DND-41 (cell line): ENCODE results near the gene MPV17.

Source experiments
- ATAC-seq: fragments of 200-7000 bp; cut with Tn5 transposase; 3 replicates; pipeline ENCODE4 v1.9.1; 2021; ENCODE audit warnings: low read depth; ENCODE audit not compliant: insufficient read depth
- DNase-seq: peaks from one replicate; pipeline ENCODE4 v3.0.0-alpha.2; 2020
- H2AFZ ChIP-seq: 2 replicates; pipeline ENCODE4 v1.6.0; 2012; ENCODE audit warnings: low read depth, low read length
- H3K27ac ChIP-seq: 2 replicates; pipeline ENCODE4 v1.5.1; 2012; ENCODE audit warnings: low read length, inconsistent platforms
- H3K27me3 ChIP-seq: fragments of 200-600 bp; sonication (generic); 2 replicates; pipeline ENCODE4 v1.6.0; 2012; ENCODE audit warnings: low read length, mild to moderate bottlenecking, inconsistent platforms; ENCODE audit not compliant: insufficient read depth, poor library complexity
- H3K36me3 ChIP-seq: 2 replicates; pipeline ENCODE4 v1.5.1; 2012; ENCODE audit warnings: low read length, inconsistent platforms; ENCODE audit not compliant: insufficient read depth
- H3K4me1 ChIP-seq: 2 replicates; pipeline ENCODE4 v1.5.1; 2012; ENCODE audit warnings: mild to moderate bottlenecking, low read length; ENCODE audit not compliant: insufficient read depth
- H3K4me2 ChIP-seq: 2 replicates; pipeline ENCODE4 v1.6.0; 2012; ENCODE audit warnings: mild to moderate bottlenecking, moderate library complexity, low read length, inconsistent platforms; ENCODE audit not compliant: insufficient read depth
- H3K4me3 ChIP-seq, 2 experiments: fragments of 200-600 bp in 1 of 2; shearing (Covaris generic) in 1 of 2; 2 replicates each; pipeline ENCODE4 v1.5.1; 2012 to 2016; ENCODE audit warnings: inconsistent platforms in 2 of 2, low read length in 2 of 2, mild to moderate bottlenecking in 2 of 2, low read depth in 1 of 2, moderate library complexity in 1 of 2
- H3K79me2 ChIP-seq: 2 replicates; pipeline ENCODE4 v1.6.0; 2012; ENCODE audit warnings: low read length, inconsistent platforms; ENCODE audit not compliant: insufficient read depth
- H3K9ac ChIP-seq: 2 replicates; pipeline ENCODE4 v1.6.0; 2012; ENCODE audit warnings: low read depth, mild to moderate bottlenecking, inconsistent platforms, low read length, moderate library complexity
- H3K9me3 ChIP-seq: 2 replicates; pipeline ENCODE4 v1.5.1; 2012; ENCODE audit warnings: low read length, moderate library complexity, mild to moderate bottlenecking, inconsistent platforms; ENCODE audit not compliant: insufficient read depth, severe bottlenecking
- H4K20me1 ChIP-seq: 2 replicates; pipeline ENCODE4 v1.6.0; 2012; ENCODE audit warnings: low read length; ENCODE audit not compliant: insufficient read depth
- CTCF ChIP-seq: IDR thresholded peaks from 2 replicates; pipeline ENCODE4 v1.5.1; 2012; ENCODE audit warnings: borderline replicate concordance, low read length, moderate library complexity, mild to moderate bottlenecking; ENCODE audit not compliant: poor library complexity, severe bottlenecking; ENCODE audit errors: extremely low read depth
- EZH2 ChIP-seq: IDR thresholded peaks from 3 replicates; pipeline ENCODE4 v1.6.1; 2012; ENCODE audit warnings: borderline replicate concordance, low read depth, mild to moderate bottlenecking, moderate library complexity, low read length, inconsistent platforms; ENCODE audit not compliant: severe bottlenecking

MPV17 gene

GRCh38 chr2:27356382-27357181 lies 33.7 kb upstream of the MPV17 start, which contains the start of gene GTF3C2:
GTF3C2 (minus strand) TSS chr2:27356764; CDS start chr2:27343554, 13,210 bp downstream.
- peaks cover 15% of the 10 kb centered on the region; the same call in 1 of the 2 replicates for H4K20me1 ChIP-seq
- peak within 1 kb of the TSS; percentile 74 to 94 for H3K4me3 ChIP-seq
- H3K36me3 ChIP-seq, result peaks cover 6% of the 10 kb centered on the region
- peaks cover 33% of the 10 kb centered on the region for H3K4me1 ChIP-seq
- no peaks in the 10 kb centered on the region for H3K9me3 ChIP-seq
- no peaks in the 10 kb centered on the region for H3K27me3 ChIP-seq
- no peak for TF ChIP-seq EZH2
- TF ChIP-seq CTCF, result peak; percentile 6
- peak within 1 kb of the TSS; percentile 92 for H3K27ac ChIP-seq
- peaks cover 75% of the 10 kb centered on the region for H3K79me2 ChIP-seq
- H3K4me2 ChIP-seq, result peak within 1 kb of the TSS; percentile 82
- peak; percentile 93 for DNase-seq
- peak within 1 kb of the TSS; percentile 80 for H3K9ac ChIP-seq
- ATAC-seq, result peak; percentile 87
- H2AFZ ChIP-seq, result peak within 1 kb of the TSS; percentile 88

- ATAC-seq, result peak; percentile 26
- Histone ChIP-seq H3K4me3 (peak overlapping the region; percentile 74 to 94), H3K4me2 (peak overlapping the region; percentile 82), H3K36me3 (peaks cover 6% of the 10 kb centered on the region), H3K9ac (peak overlapping the region; percentile 80), H3K27me3 (no peaks in the 10 kb centered on the region), H3K4me1 (peaks cover 33% of the 10 kb centered on the region), H3K27ac (peak overlapping the region; percentile 92), H3K79me2 (peaks cover 81% of the 10 kb centered on the region), H3K9me3 (no peaks in the 10 kb centered on the region), H2AFZ (peak overlapping the region; percentile 88), H4K20me1 (peaks cover 19% of the 10 kb centered on the region; the same call in 1 of the 2 replicates)
- TF ChIP-seq EZH2 (no peak), CTCF (no peak)
- DNase-seq, result no peak
Observed at GRCh38 chr2:27356056-27356381, 33.1 kb upstream of the MPV17 start.

- TF ChIP-seq EZH2 (no peak), CTCF (no peak)
- Histone ChIP-seq H3K36me3 (peaks cover 3% of the 10 kb centered on the region), H3K79me2 (peaks cover 91% of the 10 kb centered on the region), H3K4me2 (peak overlapping the region; percentile 82), H2AFZ (no peak overlapping the region), H4K20me1 (peaks cover 27% of the 10 kb centered on the region; the same call in 1 of the 2 replicates), H3K27ac (no peak overlapping the region), H3K4me3 (no peak overlapping the region), H3K4me1 (peaks cover 33% of the 10 kb centered on the region), H3K9me3 (no peaks in the 10 kb centered on the region), H3K27me3 (no peaks in the 10 kb centered on the region), H3K9ac (no peak overlapping the region)
- DNase-seq (no peak), ATAC-seq (no peak)
Observed at GRCh38 chr2:27354597-27354927, 31.7 kb upstream of the MPV17 start.
